Liver (tissue), 9 donors: ENCODE data around the gene CDH26. TPM values are rescaled to one million over a fixed set of nuclear protein-coding genes. Genes with fewer than 3 reads are reported as not detected.

Source experiments
- DNase-seq: peaks from one replicate; pipeline ENCODE4 v3.0.0-alpha.2; 2017; ENCODE audit warnings: low spot score
- H3K27ac ChIP-seq, 2 donors: one replicate each; pipeline ENCODE4 v1.7.0; 2013; ENCODE audit warnings: inconsistent platforms in 2 of 2, low read length in 2 of 2, control low read depth in 1 of 2, low read depth in 1 of 2, mild to moderate bottlenecking in 1 of 2
- H3K27me3 ChIP-seq, 4 donors: one replicate each; pipeline versions ENCODE4 v1.6.1 to v1.7.0; 2013; ENCODE audit warnings: low read length in 3 of 4, inconsistent platforms in 1 of 4, mild to moderate bottlenecking in 1 of 4, moderate library complexity in 1 of 4; ENCODE audit not compliant: control insufficient read depth in 4 of 4, insufficient read depth in 4 of 4
- H3K36me3 ChIP-seq, 4 donors: one replicate each; pipeline versions ENCODE4 v1.6.1 to v1.7.0; 2013; ENCODE audit warnings: low read length in 3 of 4, mild to moderate bottlenecking in 3 of 4, low read depth in 1 of 4, moderate library complexity in 1 of 4; ENCODE audit not compliant: control insufficient read depth in 4 of 4, insufficient read depth in 3 of 4
- H3K4me1 ChIP-seq, 4 donors: one replicate each; pipeline versions ENCODE4 v1.6.1 to v1.7.0; 2013; ENCODE audit warnings: low read length in 3 of 4, mild to moderate bottlenecking in 3 of 4, moderate library complexity in 1 of 4; ENCODE audit not compliant: control insufficient read depth in 4 of 4, insufficient read depth in 4 of 4
- H3K4me3 ChIP-seq, 3 donors: one replicate each; pipeline versions ENCODE4 v1.6.1 to v1.7.0; 2013; ENCODE audit warnings: low read length in 3 of 3, control low read depth in 1 of 3, low read depth in 1 of 3, mild to moderate bottlenecking in 1 of 3
- H3K9ac ChIP-seq, 2 donors: one replicate each; pipeline ENCODE4 v1.7.0; 2013; ENCODE audit warnings: low read length in 2 of 2, mild to moderate bottlenecking in 2 of 2, moderate library complexity in 2 of 2, control low read depth in 1 of 2, low read depth in 1 of 2
- H3K9me3 ChIP-seq, 4 donors: one replicate each; pipeline versions ENCODE4 v1.6.1 to v1.7.0; 2013; ENCODE audit warnings: low read length in 3 of 4; ENCODE audit not compliant: control insufficient read depth in 4 of 4
- NR2F2 ChIP-seq: IDR thresholded peaks from 2 replicates; pipeline ENCODE4 v1.6.1; 2016; ENCODE audit warnings: antibody characterized with exemption
- WGBS: extraction: QIAGEN DNeasy Blood & Tissue Kit; methylation state at CpG from one replicate; pipeline ENCODE4 v1.1.7; 2013; 5-methylcytosine and 5-hydroxymethylcytosine counted together
- polyA plus RNA-seq, 2 donors: library from polyadenylated mRNA; stranded (reverse) in 1 of 2; unstranded in 1 of 2; fragments of 200-250 nt in 1 of 2; fragments of >200 nt in 1 of 2; fragmentation: Nextera tagmentation in 1 of 2; extraction: Ambion mirVana in 1 of 2; gene quantifications; one replicate each; pipeline versions ENCODE4 v1.2.1 to v1.2.3, GENCODE V29; 2013 to 2015
- total RNA-seq, 2 donors: library from RNA; depleted of rRNA; stranded (reverse); fragments of >200 nt; gene quantifications; one replicate each; pipeline ENCODE4 v1.2.3, GENCODE V29; 2014
- donor health status: healthy.
- donor health status: healthy.
- donor health status: healthy.
- donor health status: healthy.
- donor health status: healthy.

CDH26 gene
- total and polyA plus RNA-seq, 4 donors = 0.03 to 0.70 (median 0.43) TPM

DNA sequence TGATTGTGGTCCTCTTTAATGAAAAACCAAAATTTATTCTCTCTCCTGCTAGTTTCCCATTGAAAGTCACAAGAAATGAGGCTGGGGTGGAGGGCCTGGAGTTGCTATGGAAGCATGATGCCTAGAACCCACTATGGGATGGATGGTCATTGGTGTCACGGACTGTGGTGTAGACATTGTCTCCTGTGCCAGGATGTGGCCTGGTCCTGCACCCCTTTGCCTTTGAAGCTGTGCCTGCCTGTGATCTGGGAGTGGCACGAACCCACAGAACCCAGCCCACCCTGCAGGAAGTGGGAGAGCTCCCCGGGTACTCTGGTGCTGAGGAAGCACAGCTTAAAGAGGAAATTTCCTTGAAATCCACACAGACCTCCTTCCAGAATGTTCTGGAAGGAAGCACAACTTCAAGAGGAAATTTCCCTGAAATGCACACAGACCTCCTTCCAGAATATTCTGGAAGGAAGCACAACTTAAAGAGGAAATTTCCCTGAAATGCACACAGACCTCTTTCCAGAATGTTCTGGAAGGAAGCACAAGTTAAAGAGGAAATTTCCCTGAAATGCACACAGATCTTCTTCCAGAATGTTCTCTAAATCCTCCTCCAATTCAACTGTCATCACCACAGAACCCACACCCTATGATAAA lies 105.6 kb downstream of the CDH26 start:
- no peak overlapping the region for H3K27ac ChIP-seq
- no peaks in the 10 kb centered on the region for H3K27me3 ChIP-seq
- WGBS = 71% methylated on average over 3 of the region's 3 CpGs
- no peaks in the 10 kb centered on the region for H3K36me3 ChIP-seq
- no peak for DNase-seq
- no peak for TF ChIP-seq NR2F2
- H3K9me3 ChIP-seq = no peaks in the 10 kb centered on the region
- H3K4me1 ChIP-seq = no peaks in the 10 kb centered on the region
- no peak overlapping the region for H3K4me3 ChIP-seq
- no peak overlapping the region for H3K9ac ChIP-seq

Other genes starting within 250 kb of the CDH26 start
- gene SYCP2, start 24.8 kb upstream of the CDH26 start, total RNA-seq = under 1 TPM; 0.42 to 0.84 TPM
- gene SYCP2, start 24.8 kb upstream of the CDH26 start, polyA plus RNA-seq = under 1 TPM; 0.07 to 0.35 TPM
- 1 to 10 TPM; 1.4 to 2.2 TPM for gene PPP1R3D, start 18.1 kb upstream of the CDH26 start, total RNA-seq
- under 1 TPM; 0.28 to 0.66 TPM for gene PPP1R3D, start 18.1 kb upstream of the CDH26 start, polyA plus RNA-seq
- 1 to 10 TPM; 1.7 to 5.0 TPM for gene FAM217B, start 18.0 kb upstream of the CDH26 start, total RNA-seq
- 1 to 10 TPM in 1 of 2 donors, under 1 TPM in 1; 0.88 to 1.8 TPM for gene FAM217B, start 18.0 kb upstream of the CDH26 start, polyA plus RNA-seq